GM19397 (cell line): ENCODE results near the gene FOXP2.
"Not testable (repeated sequence)": the region's sequence is repeated elsewhere in the genome, so short reads cannot be mapped to it uniquely, and the experiment has no call there.

ENCODE experiments used
- ATAC-seq: cut with Tn5 transposase; IDR thresholded peaks from one replicate; pipeline ENCODE4 v1.9.1; 2021; ENCODE audit warnings: mild to moderate bottlenecking, moderate library complexity; ENCODE audit not compliant: unreplicated experiment

Gene FOXP2

DNA sequence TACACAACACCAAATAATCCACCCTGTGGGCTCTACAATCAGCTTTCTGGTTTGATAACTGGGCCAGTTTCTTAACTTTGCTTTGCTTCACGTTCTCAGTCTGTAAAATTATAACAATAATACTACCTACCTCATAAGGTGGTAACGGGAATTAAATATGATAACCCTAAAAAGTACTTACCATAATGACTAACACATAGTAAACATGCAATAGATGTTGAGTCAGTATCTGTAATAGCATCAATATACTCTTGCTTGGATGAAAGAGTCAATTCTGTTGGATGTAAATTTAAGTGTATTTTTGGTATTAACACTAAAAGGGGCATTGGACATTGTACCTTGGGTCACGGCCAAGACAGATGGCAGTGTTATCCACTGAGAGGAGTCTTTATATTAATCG lies 160.5 kb downstream of the FOXP2 start:
- no peak for ATAC-seq

DNA sequence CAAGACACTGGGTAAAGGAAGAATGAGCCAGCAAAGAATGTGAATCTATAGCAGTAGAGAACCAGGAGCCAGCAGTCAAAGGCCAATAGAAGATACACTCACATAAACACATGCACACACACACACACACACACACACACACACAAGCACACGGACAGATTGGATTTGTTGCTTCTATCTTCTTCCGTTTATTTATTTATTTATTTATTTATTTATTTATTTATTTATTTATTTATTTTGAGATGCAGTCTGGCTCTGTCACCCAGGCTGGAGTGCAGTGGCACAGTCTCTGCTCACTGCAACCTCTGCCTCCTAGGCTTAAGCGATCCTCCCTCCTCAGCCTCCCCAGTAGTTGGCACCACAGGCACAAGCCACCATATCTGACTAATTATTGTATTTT lies 166.3 kb downstream of the FOXP2 start:
- not testable (repeated sequence) for ATAC-seq

DNA sequence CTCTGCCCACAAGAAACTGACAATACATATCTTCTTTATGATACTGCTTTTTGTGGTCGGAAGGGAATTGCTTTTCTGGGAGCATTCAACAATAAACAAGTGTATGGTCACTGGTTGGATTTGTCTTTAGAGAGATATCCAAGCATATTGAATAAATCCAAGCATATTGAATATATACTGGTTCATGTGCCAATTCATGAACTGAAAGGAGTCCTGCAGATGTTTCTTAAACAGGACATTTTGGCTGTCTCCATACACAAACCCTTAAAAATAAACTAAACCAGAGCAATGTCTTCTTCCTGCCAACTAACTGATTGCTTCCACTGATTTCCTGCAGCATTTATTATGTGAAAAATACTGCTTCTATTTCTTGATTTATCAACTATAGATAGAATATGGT lies 173.9 kb downstream of the FOXP2 start:
- ATAC-seq, result no peak

DNA sequence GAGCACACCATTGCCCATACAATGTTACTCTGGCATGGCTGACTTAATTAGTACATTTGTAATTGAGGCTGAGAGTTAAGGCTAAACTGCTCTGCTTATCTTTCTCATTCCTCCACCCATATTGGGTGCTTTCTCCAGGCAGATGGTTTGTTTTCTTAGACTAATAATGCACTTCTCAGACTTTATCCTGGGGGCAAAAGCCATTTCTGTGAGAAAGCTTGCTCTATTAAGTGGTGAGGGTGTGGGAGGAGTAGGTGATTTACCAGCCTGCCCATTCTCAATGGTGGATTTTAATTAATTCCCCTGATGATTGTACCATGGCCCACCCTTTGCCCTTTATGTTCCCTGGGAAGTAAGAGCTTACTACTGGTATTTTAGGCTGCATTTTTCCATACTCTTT lies 174.8 kb downstream of the FOXP2 start:
- no peak for ATAC-seq

DNA sequence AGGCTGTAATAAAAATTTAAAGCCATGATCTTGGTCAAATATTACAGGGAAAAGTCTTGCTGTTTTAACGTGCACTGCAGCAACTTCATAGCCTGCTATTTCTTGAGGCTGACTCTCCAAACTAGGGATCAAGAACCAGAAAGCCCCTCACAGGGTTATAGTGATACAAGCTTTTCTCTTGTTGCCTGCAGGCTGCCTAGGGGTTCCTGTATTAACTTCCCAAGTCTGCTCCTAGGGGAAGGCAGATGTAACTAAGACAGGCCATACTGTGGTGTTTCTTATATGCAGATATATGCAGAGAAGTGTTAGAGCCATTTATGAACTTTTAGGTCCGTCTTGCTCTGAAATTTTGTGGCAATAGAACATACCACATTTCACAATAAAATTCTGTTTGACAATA lies 175.7 kb downstream of the FOXP2 start:
- ATAC-seq, result no peak

DNA sequence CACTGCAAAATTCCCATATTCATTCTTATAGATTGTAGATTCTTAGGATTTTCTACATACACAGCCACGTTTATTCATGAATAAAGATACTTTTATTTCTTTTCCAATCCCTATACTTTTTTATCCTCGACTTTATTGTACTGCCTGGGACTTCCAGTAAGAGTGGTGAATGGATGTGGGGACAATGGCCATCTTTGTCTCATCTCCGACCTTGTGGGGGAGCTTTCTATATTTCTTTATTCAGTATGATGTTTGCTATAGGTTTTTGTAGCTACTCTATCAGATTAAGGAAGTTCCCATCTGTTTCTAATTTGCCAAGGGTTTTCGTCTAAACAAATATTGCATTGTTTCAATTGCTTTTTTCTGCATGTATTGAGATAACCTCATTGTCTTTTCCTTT lies 184.3 kb downstream of the FOXP2 start:
- no peak for ATAC-seq

DNA sequence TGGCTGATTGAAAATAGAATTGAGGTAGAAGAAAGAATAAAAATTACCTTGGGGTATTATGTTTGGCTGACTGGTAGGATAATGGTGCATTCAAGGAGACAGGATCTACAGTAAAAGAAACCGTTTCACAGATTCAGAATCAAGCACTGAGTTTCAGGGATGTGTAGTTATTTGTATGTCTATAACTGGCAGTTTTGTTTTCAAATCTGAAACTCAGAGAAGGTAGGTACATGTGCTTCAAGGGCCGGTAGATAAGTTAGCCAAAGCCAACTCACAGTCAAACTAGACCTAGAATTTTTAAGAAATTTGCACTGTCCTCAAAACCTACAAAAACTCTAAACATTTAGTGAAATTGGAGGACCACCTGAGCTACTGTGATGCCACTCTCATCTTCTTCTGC lies 191.5 kb downstream of the FOXP2 start:
- no peak for ATAC-seq

DNA sequence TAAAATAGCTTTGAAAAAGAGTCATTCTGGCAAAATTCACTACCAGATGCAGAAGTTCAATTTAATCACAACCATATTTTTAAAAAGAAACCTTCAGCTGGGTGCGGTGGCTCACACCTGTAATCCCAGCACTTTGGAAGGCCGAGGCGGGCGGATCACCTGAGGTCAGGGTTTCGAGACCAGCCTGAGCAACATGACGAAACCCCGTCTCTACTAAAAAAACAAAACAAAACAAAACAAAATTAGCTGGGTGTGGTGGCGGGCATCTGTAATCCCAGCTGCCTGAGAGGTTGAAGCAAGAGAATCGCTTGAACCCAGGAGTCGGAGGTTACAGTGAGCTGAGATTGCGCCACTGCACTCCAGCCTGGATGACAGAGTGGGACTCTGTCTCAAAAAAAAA lies 194.2 kb downstream of the FOXP2 start:
- not testable (repeated sequence) for ATAC-seq

DNA sequence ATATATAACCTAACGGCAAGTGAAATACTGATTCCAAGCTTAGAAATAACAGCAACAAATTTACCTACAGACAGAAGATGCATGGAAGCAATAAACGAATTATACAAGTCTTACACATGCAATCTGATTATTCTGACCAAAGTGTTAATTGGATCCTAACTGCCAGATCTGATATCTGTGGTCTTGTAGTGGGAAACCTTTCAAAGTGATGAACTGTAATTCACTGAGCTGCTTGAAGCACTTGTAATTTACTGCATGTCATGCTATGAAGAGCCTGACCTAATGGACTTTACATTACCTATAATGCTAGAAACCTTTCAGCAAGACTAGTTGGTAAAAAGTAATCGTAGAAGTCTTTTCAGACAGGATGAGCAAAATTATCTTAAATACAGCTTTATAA lies 205.6 kb downstream of the FOXP2 start:
- ATAC-seq, result no peak

DNA sequence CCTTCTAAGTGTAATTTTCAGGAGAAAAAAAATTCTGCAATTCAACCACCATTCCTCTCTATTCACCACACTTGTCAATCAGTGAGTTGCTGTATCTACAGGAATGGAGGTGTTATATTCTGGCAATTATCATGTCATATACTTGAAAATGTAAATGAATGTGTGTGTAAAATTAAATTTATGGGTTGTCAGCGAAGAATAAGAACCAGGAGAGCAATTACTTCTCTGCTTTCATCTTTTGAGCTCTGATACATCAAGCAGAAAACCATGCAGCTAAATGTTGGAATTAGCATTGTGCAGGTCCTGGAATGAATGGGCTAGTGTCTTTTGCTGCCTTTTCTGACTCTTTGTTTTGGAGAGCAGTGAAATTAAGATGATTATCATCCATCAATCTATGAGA lies 207.6 kb downstream of the FOXP2 start:
- ATAC-seq, result no peak

DNA sequence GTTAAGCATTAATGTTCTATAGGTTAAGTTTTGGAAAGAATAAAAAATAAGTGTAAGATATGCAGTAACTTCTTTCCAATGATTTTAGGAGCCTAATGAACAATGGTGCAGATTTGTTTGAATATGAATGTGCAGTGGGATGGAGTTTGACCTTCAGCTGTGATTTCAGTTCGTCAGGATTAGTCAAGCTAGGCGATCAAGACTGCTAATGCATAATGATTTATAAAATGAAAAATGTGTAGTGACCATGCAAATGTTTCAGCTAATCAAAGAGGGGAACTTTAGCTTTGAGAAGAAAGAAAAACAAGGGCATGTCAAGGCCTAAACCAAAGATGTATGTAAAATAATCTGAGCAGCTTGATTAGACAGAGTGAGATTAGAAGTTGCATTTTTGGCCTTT lies 208.5 kb downstream of the FOXP2 start:
- ATAC-seq, result no peak

DNA sequence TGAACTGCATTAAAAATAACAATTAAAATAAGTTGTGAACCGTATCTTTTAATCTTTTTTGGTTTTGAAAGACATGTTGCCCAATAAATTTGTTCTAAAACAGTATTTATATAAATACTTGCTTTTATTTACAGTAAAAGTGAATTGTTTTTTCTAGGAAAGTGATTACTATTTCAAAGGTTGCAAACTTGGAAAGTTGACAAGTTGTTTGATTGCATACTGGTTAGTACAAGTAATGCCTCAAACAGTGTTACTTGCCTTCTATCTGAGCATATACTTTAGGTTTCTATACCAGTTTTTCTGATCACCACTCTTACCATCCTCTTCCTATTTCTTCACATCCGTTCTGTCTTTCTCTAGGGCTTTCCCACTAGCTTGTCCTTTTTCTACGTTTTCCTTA lies 212.6 kb downstream of the FOXP2 start:
- no peak for ATAC-seq

DNA sequence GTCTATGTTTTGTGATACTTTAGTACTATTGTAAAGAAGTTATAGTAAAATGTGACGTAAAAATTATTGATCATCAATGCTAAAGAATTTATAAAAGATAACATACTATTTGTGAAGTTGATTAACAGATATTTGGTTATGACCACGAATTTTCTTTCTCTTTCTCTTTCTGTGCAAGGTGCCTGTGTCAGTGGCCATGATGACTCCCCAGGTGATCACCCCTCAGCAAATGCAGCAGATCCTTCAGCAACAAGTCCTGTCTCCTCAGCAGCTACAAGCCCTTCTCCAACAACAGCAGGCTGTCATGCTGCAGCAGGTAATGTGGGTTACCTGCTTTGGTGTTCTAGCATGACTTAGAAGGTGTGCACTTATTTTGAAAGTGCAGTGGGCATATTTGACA lies 213.7 kb downstream of the FOXP2 start:
- no peak for ATAC-seq

DNA sequence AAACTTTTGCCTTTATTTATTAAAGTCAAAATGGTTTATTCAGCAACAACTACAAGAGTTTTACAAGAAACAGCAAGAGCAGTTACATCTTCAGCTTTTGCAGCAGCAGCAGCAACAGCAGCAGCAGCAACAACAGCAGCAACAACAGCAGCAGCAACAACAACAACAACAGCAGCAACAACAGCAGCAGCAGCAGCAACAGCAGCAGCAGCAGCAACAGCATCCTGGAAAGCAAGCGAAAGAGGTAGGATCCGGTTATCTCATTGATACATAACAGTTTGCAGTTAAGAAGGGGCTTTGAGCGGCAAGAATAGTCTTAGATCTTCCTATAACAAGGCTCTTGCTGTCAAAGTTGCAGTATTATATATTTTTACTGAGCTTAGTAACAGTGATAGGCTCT lies 215.1 kb downstream of the FOXP2 start:
- ATAC-seq, result no peak

DNA sequence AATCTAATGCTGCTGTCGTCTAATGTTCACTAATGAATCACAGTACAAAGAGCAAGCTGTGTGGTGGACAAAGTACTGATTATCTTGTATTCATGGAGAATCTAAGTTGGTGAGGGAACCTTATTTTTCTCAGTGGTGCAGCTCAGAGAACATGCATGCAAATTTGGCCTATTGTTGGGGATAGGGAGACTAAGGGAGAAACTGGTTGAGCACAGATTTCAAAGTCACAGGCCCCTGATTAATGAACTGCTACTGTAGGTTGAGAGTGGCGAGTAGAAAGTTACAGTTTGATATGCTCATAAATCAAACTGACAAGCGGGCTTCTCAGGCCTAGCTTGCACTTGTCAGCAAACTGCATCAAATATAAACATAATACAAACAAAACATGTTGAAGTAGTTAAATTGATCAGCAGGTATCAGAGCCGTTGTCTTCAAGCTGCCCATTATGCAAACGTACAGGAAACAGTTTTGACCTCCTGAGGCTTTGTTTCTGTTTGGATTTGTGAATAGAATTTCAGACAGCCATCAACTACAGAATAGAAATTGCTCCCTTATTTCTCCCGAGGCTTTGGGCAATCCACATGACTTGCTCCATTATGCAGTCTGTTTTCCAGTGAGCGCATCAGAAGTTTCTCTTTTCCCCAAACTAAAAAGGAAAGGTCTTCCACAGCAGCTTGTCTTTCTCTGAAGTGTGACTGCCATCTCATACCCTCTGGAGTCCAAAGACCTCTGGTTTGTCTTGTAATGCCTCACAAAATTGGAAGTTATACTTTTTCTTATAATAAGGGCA lies 215.8 kb downstream of the FOXP2 start:
- no peak for ATAC-seq

DNA sequence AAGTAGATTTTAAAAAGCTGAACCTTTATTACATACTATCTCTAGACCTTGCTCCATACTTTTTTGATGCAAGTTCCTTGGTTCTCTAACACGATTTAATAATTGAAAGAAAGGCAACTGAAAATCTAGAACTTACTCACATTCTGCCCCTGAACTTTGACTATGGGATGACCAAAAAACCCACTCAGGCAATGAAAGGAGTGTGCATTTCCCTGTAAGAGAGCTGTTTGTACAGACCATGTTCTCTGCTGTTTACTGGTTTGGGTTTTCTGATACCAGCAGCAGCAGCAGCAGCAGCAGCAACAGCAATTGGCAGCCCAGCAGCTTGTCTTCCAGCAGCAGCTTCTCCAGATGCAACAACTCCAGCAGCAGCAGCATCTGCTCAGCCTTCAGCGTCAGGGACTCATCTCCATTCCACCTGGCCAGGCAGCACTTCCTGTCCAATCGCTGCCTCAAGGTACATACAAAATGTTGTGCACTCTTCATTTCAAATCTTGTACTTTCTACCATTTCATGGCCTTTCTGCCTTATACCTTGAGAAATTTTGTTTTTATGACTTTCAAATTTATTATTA lies 216.7 kb downstream of the FOXP2 start:
- ATAC-seq, result no peak

DNA sequence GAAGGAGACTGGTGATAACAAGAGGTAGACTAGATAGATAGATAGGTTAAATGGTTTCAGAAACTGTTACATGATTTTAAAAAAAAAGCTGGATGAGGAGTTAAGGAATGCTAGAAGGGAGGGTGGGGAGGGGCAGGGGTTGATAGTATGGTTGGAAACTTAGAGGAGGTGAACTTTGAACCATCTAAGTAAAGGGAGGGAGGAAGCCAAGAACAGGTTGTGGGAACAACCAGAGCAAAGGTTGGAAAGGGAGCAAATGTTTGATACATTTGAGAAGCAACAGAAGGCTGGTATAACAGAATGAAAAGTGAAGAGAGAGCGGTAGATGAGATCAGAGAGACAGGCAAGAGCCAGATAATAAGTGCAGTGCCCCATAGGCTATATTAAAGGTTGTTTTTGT lies 224.8 kb downstream of the FOXP2 start:
- ATAC-seq, result no peak

DNA sequence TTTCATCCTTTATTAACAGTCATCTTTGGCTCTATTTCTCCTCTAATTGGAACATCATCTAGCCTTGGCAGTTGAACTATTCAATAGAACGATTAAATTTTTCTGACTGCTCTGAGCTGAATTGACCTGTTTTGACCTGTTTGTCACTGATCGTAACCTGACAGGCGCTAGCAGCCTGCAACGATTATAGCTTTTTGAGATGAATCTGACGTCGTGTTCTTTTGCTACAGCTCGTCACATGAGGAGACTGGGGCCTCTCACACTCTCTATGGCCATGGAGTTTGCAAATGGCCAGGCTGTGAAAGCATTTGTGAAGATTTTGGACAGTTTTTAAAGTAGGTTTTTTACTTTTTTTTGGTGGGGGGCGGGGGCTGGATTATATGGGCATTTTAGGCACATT lies 229.8 kb downstream of the FOXP2 start:
- ATAC-seq, result no peak

DNA sequence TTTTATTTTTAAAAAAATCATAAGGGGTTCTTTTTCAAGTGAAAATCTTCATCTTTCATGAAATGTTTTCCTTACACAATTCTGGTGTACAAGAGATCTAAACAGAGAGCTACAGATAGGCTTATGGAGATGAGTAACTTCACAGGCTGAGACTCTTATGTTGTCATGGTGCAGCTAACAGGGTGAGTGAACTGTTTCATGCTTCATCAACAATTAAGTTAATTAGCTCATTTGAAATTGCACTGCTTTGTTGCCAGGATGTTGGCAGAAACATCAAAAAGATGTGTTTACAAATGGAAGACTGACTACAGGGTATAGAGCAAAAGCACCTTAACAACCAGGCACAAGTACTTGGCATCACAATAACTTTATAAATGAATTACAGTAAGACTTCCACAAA lies 230.8 kb downstream of the FOXP2 start:
- ATAC-seq, result no peak

DNA sequence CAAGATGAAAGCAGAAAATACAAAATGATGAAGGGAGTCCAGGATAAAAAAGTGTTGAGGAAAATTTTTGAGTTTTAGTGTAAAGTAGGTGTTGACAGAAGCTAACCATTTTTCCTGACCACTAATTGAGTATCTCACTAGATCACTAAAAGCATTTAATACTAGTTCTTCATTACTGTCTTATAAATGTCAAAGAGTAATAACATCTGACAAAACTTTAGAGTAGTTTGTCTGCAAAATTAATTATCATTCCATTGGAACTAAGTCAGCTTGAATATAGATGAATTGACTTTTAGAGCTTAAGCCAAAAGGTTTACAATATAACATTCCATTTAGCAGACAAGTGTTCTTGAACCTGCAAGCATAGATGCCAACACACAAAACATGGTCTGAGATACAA lies 232.9 kb downstream of the FOXP2 start:
- no peak for ATAC-seq

DNA sequence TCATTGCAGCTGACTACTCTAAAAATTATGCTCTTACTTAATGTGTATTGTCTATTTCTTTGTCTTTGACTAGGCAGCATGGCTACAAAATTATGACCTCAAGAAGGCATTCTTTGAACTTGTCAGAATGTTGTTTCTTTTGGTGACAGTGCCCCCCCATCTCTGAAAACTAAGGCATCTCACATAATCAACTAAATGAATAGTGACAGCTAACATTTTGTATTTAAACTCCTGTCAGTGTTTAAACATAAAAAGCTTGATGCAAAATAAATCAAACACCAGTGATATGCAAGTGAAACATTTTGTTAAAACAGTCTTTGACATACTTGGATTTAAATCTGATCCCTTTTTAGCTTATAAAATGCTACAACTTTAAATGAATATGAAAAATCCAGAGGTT lies 233.5 kb downstream of the FOXP2 start:
- ATAC-seq, result no peak

DNA sequence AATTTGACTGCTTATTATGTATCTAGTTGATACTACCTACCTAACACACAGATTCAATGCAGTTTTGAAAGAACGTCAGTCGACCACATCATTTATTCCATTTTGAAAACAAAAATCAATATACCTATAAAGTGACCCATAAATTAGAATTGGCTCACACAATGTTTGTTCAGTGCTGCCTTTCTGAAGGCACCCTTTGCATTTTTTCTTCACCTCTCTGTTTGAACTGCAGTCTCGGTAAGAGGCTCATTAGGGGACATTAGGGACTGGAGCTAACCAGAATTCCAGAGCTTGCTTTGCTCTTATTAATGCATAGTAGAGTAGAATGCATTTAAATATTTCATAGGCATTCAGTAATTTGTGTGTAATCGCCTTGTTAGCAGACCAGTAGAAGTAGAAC lies 234.1 kb downstream of the FOXP2 start:
- ATAC-seq, result no peak

DNA sequence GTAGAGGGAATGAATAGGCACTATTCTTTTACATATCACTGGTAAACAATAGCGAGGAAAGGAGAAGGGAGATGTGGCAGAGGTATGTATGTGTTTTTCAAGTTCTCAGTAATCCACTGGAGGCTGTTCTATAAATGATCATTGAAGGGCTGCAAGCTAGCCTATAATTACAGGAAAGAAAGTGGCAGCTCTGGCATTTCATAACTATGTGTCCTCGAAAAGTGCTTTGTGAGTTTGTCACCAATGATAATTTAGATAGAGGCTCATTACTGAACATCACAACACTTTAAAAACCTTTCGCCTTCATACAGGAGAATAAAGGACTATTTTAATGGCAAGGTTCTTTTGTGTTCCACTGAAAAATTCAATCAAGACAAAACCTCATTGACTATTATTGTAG lies 235.1 kb downstream of the FOXP2 start:
- no peak for ATAC-seq
